Liver (tissue), 9 donors: ENCODE measurements around the gene ADGRA1. TPM values are rescaled to one million over a fixed set of nuclear protein-coding genes. Genes with fewer than 3 reads are reported as not detected.

Source experiments
- DNase-seq: peaks from one replicate; pipeline ENCODE4 v3.0.0-alpha.2; 2017; ENCODE audit warnings: low spot score
- H3K27ac ChIP-seq, 2 donors: one replicate each; pipeline ENCODE4 v1.7.0; 2013; ENCODE audit warnings: inconsistent platforms in 2 of 2, low read length in 2 of 2, control low read depth in 1 of 2, low read depth in 1 of 2, mild to moderate bottlenecking in 1 of 2
- H3K27me3 ChIP-seq, 4 donors: one replicate each; pipeline versions ENCODE4 v1.6.1 to v1.7.0; 2013; ENCODE audit warnings: low read length in 3 of 4, inconsistent platforms in 1 of 4, mild to moderate bottlenecking in 1 of 4, moderate library complexity in 1 of 4; ENCODE audit not compliant: control insufficient read depth in 4 of 4, insufficient read depth in 4 of 4
- H3K36me3 ChIP-seq, 4 donors: one replicate each; pipeline versions ENCODE4 v1.6.1 to v1.7.0; 2013; ENCODE audit warnings: low read length in 3 of 4, mild to moderate bottlenecking in 3 of 4, low read depth in 1 of 4, moderate library complexity in 1 of 4; ENCODE audit not compliant: control insufficient read depth in 4 of 4, insufficient read depth in 3 of 4
- H3K4me1 ChIP-seq, 4 donors: one replicate each; pipeline versions ENCODE4 v1.6.1 to v1.7.0; 2013; ENCODE audit warnings: low read length in 3 of 4, mild to moderate bottlenecking in 3 of 4, moderate library complexity in 1 of 4; ENCODE audit not compliant: control insufficient read depth in 4 of 4, insufficient read depth in 4 of 4
- H3K4me3 ChIP-seq, 3 donors: one replicate each; pipeline versions ENCODE4 v1.6.1 to v1.7.0; 2013; ENCODE audit warnings: low read length in 3 of 3, control low read depth in 1 of 3, low read depth in 1 of 3, mild to moderate bottlenecking in 1 of 3
- H3K9ac ChIP-seq, 2 donors: one replicate each; pipeline ENCODE4 v1.7.0; 2013; ENCODE audit warnings: low read length in 2 of 2, mild to moderate bottlenecking in 2 of 2, moderate library complexity in 2 of 2, control low read depth in 1 of 2, low read depth in 1 of 2
- H3K9me3 ChIP-seq, 4 donors: one replicate each; pipeline versions ENCODE4 v1.6.1 to v1.7.0; 2013; ENCODE audit warnings: low read length in 3 of 4; ENCODE audit not compliant: control insufficient read depth in 4 of 4
- EGR1 ChIP-seq, 2 donors: IDR thresholded peaks; 2 replicates each; pipeline ENCODE4 v1.6.1; 2016 to 2018; ENCODE audit warnings: antibody characterized with exemption in 2 of 2, low read depth in 2 of 2
- FOXA1 ChIP-seq: IDR thresholded peaks from 2 replicates; pipeline ENCODE4 v1.6.1; 2016; ENCODE audit warnings: antibody characterized with exemption
- FOXA2 ChIP-seq: IDR thresholded peaks from 2 replicates; pipeline ENCODE4 v1.6.1; 2016; ENCODE audit warnings: antibody characterized with exemption
- GABPA ChIP-seq, 2 donors: IDR thresholded peaks in 1 of 2; conservative IDR thresholded peaks in 1 of 2; 2 replicates each; pipeline ENCODE4 v1.6.1; 2016; ENCODE audit warnings: antibody characterized with exemption in 2 of 2, mild to moderate bottlenecking in 1 of 2, moderate library complexity in 1 of 2
- HNF4A ChIP-seq, 2 donors: conservative IDR thresholded peaks; 2 replicates each; pipeline ENCODE4 v1.6.1; 2016; ENCODE audit warnings: antibody characterized with exemption in 2 of 2, mild to moderate bottlenecking in 2 of 2
- HNF4G ChIP-seq: IDR thresholded peaks from 2 replicates; pipeline ENCODE4 v1.6.1; 2016; ENCODE audit warnings: antibody characterized with exemption
- JUND ChIP-seq, 2 donors: IDR thresholded peaks; 2 replicates each; pipeline ENCODE4 v1.6.1; 2016; ENCODE audit warnings: antibody characterized with exemption in 2 of 2
- RAD21 ChIP-seq, 2 donors: IDR thresholded peaks; 2 replicates each; pipeline ENCODE4 v1.6.1; 2016; ENCODE audit warnings: antibody characterized with exemption in 2 of 2, mild to moderate bottlenecking in 2 of 2
- SP1 ChIP-seq: IDR thresholded peaks from 2 replicates; pipeline ENCODE4 v1.6.1; 2018; ENCODE audit warnings: antibody characterized with exemption, mild to moderate bottlenecking
- TAF1 ChIP-seq: conservative IDR thresholded peaks from 2 replicates; pipeline ENCODE4 v1.6.1; 2016; ENCODE audit warnings: antibody characterized with exemption, mild to moderate bottlenecking
- YY1 ChIP-seq: IDR thresholded peaks from 2 replicates; pipeline ENCODE4 v1.6.1; 2016; ENCODE audit warnings: antibody characterized with exemption, mild to moderate bottlenecking
- WGBS: extraction: QIAGEN DNeasy Blood & Tissue Kit; methylation state at CpG from one replicate; pipeline ENCODE4 v1.1.7; 2013; 5-methylcytosine and 5-hydroxymethylcytosine counted together
- polyA plus RNA-seq, 2 donors: library from polyadenylated mRNA; stranded (reverse) in 1 of 2; unstranded in 1 of 2; fragments of 200-250 nt in 1 of 2; fragments of >200 nt in 1 of 2; fragmentation: Nextera tagmentation in 1 of 2; extraction: Ambion mirVana in 1 of 2; gene quantifications; one replicate each; pipeline versions ENCODE4 v1.2.1 to v1.2.3, GENCODE V29; 2013 to 2015
- total RNA-seq, 2 donors: library from RNA; depleted of rRNA; stranded (reverse); fragments of >200 nt; gene quantifications; one replicate each; pipeline ENCODE4 v1.2.3, GENCODE V29; 2014
- TF ChIP-seq, protein P1 (sequence below): IDR thresholded peaks from 2 replicates; pipeline ENCODE4 v1.6.1; 2016; ENCODE audit warnings: antibody characterized with exemption, mild to moderate bottlenecking
- TF ChIP-seq, protein P2 (sequence below): IDR thresholded peaks from 2 replicates; pipeline ENCODE4 v1.6.1; 2016; ENCODE audit warnings: antibody characterized with exemption
- TF ChIP-seq, protein P3 (sequence below): IDR thresholded peaks from 2 replicates; pipeline ENCODE4 v1.6.1; 2016; ENCODE audit warnings: antibody characterized with exemption
- TF ChIP-seq, protein P4 (sequence below): fragments of 150-350 bp; IDR thresholded peaks from 2 replicates; pipeline ENCODE4 v1.5.1; 2017; ENCODE audit warnings: improper control_type of control experiment, low read depth, low read length; ENCODE audit not compliant: missing input control
- TF ChIP-seq, protein P5 (sequence below): IDR thresholded peaks from 2 replicates; pipeline ENCODE4 v1.6.1; 2016; ENCODE audit warnings: antibody characterized with exemption
- donor health status: healthy.
- donor health status: healthy.
- donor health status: healthy.
- donor health status: healthy.
- donor health status: healthy.

ADGRA1 gene
- total and polyA plus RNA-seq, 4 donors, result 0.08 to 0.70 (median 0.12) TPM; not detected in 1

DNA sequence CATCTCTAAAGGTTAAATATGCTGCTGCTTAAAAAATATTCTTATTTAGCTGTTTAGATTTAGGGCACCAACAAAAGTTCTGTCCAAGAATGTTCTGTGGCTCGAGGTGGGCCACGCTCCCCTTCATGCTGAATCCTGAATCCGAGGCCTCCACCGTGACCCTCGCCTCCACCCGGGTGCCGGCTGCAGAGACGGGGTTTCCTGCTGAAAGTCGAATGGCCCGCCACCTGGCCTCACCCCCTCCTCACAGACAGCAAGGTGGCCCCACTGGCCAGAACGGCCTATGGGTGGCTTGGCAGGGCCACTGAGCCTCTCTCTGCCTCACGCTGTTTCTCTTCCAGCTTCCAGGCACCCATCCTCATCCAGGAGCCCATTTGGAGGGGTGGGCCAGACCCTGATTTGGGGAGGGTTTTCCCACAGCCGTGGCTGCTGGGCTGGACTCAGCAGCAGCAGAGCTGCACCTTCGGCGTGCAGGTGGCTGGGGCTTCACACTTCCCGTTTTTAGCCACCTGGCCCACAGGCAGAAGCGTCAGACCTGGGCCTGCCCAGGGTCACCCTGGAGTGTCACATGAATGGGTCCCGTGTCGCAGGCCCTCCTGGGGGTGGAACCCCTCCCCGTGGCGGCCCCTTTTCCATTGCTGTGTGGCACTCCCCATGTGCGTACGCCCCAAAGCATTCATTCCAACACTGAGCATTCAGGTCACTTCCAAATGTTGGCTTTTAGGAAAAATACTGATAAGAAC is 26.3 kb upstream of the ADGRA1 start:
- DNase-seq, result no peak
- H3K27me3 ChIP-seq, result no peaks in the 10 kb centered on the region

More for the DNA sequence above, 26.3 kb upstream of the ADGRA1 start:
- Histone ChIP-seq H3K4me1 (no peaks in the 10 kb centered on the region), H3K9ac (no peak overlapping the region), H3K4me3 (no peak overlapping the region), H3K27ac (no peak overlapping the region), H3K9me3 (no peaks in the 10 kb centered on the region), H3K36me3 (no peaks in the 10 kb centered on the region)
- TF ChIP-seq JUND (IDR thresholded peaks at IDR 0.05), result no peak
- no peak for TF ChIP-seq SP1
- TF ChIP-seq EGR1 (IDR thresholded peaks at IDR 0.05; ENCODE audit: low read depth in 2 of 2), result no peak
- TF ChIP-seq, protein P1, sequence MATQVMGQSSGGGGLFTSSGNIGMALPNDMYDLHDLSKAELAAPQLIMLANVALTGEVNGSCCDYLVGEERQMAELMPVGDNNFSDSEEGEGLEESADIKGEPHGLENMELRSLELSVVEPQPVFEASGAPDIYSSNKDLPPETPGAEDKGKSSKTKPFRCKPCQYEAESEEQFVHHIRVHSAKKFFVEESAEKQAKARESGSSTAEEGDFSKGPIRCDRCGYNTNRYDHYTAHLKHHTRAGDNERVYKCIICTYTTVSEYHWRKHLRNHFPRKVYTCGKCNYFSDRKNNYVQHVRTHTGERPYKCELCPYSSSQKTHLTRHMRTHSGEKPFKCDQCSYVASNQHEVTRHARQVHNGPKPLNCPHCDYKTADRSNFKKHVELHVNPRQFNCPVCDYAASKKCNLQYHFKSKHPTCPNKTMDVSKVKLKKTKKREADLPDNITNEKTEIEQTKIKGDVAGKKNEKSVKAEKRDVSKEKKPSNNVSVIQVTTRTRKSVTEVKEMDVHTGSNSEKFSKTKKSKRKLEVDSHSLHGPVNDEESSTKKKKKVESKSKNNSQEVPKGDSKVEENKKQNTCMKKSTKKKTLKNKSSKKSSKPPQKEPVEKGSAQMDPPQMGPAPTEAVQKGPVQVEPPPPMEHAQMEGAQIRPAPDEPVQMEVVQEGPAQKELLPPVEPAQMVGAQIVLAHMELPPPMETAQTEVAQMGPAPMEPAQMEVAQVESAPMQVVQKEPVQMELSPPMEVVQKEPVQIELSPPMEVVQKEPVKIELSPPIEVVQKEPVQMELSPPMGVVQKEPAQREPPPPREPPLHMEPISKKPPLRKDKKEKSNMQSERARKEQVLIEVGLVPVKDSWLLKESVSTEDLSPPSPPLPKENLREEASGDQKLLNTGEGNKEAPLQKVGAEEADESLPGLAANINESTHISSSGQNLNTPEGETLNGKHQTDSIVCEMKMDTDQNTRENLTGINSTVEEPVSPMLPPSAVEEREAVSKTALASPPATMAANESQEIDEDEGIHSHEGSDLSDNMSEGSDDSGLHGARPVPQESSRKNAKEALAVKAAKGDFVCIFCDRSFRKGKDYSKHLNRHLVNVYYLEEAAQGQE, result no peak
- no peak for TF ChIP-seq YY1
- TF ChIP-seq RAD21 (IDR thresholded peaks at IDR 0.05), result no peak
- no peak for TF ChIP-seq HNF4A (conservative IDR thresholded peaks at IDR 0.05)
- TF ChIP-seq, protein P2, sequence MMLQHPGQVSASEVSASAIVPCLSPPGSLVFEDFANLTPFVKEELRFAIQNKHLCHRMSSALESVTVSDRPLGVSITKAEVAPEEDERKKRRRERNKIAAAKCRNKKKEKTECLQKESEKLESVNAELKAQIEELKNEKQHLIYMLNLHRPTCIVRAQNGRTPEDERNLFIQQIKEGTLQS, result no peak
- TF ChIP-seq FOXA2, result no peak
- no peak for TF ChIP-seq TAF1
- no peak for TF ChIP-seq FOXA1
- no peak for TF ChIP-seq HNF4G
- TF ChIP-seq, protein P3, sequence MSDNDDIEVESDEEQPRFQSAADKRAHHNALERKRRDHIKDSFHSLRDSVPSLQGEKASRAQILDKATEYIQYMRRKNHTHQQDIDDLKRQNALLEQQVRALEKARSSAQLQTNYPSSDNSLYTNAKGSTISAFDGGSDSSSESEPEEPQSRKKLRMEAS, result no peak
- TF ChIP-seq, protein P4, sequence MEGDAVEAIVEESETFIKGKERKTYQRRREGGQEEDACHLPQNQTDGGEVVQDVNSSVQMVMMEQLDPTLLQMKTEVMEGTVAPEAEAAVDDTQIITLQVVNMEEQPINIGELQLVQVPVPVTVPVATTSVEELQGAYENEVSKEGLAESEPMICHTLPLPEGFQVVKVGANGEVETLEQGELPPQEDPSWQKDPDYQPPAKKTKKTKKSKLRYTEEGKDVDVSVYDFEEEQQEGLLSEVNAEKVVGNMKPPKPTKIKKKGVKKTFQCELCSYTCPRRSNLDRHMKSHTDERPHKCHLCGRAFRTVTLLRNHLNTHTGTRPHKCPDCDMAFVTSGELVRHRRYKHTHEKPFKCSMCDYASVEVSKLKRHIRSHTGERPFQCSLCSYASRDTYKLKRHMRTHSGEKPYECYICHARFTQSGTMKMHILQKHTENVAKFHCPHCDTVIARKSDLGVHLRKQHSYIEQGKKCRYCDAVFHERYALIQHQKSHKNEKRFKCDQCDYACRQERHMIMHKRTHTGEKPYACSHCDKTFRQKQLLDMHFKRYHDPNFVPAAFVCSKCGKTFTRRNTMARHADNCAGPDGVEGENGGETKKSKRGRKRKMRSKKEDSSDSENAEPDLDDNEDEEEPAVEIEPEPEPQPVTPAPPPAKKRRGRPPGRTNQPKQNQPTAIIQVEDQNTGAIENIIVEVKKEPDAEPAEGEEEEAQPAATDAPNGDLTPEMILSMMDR, result no peak
- TF ChIP-seq, protein P5, sequence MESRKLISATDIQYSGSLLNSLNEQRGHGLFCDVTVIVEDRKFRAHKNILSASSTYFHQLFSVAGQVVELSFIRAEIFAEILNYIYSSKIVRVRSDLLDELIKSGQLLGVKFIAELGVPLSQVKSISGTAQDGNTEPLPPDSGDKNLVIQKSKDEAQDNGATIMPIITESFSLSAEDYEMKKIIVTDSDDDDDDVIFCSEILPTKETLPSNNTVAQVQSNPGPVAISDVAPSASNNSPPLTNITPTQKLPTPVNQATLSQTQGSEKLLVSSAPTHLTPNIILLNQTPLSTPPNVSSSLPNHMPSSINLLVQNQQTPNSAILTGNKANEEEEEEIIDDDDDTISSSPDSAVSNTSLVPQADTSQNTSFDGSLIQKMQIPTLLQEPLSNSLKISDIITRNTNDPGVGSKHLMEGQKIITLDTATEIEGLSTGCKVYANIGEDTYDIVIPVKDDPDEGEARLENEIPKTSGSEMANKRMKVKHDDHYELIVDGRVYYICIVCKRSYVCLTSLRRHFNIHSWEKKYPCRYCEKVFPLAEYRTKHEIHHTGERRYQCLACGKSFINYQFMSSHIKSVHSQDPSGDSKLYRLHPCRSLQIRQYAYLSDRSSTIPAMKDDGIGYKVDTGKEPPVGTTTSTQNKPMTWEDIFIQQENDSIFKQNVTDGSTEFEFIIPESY, result no peak
- no peak for TF ChIP-seq GABPA (IDR thresholded peaks at IDR 0.05 in 1 of 2, conservative IDR thresholded peaks at IDR 0.05 in 1 of 2)
- WGBS, result 83% methylated on average over 23 of the region's 23 CpGs
